Mucosa of descending colon (tissue), 3 donors: Measurements from ENCODE around the gene FHIT. TPM values are rescaled to one million over a fixed set of nuclear protein-coding genes. Genes with fewer than 3 reads are reported as not detected.
"Not testable (repeated sequence)": the region's sequence is repeated elsewhere in the genome, so short reads cannot be mapped to it uniquely, and the experiment has no call there.

Source experiments
- ATAC-seq: fragments of 200-7000 bp; cut with Tn5 transposase; one replicate; pipeline ENCODE4 v1.9.1; 2020; ENCODE audit warnings: mild to moderate bottlenecking, moderate library complexity
- DNase-seq, 3 donors: peaks; one replicate each; pipeline ENCODE4 v3.0.0-alpha.2; 2020
- H3K36me3 ChIP-seq: fragments of 200-600 bp; one replicate; pipeline ENCODE4 v1.8.0; 2021; ENCODE audit warnings: low read depth, mild to moderate bottlenecking
- H3K4me1 ChIP-seq: fragments of 200-600 bp; one replicate; pipeline ENCODE4 v1.8.0; 2021; ENCODE audit warnings: low read depth, mild to moderate bottlenecking
- H3K4me3 ChIP-seq: fragments of 200-600 bp; one replicate; pipeline ENCODE4 v1.8.0; 2021; ENCODE audit warnings: mild to moderate bottlenecking
- H3K9me3 ChIP-seq: fragments of 200-600 bp; one replicate; pipeline ENCODE4 v1.8.0; 2021; ENCODE audit warnings: mild to moderate bottlenecking
- intact Hi-C, 2 donors: fragments of 100-400 bp; cut with DNase I in 1 of 2; cut with micrococcal nuclease in 1 of 2; formaldehyde crosslinking; loops; one replicate each; pipeline versions ENCODE4 v1.11.0 to v1.11.1; 2022; cut with DNase I, micrococcal nuclease
- total RNA-seq, 3 donors: library from RNA; stranded (reverse); fragmentation: NEBNext Ultra II Directional in 2 of 3; extraction: Animal tissue kit (Norgen Biotek cat#: 25700) in 2 of 3; gene quantifications; one replicate each; pipeline versions ENCODE4 v1.2.1 to v1.2.4, GENCODE V29; 2021 to 2023
- TF ChIP-seq, protein P1 (sequence below): fragments of 200-600 bp; IDR thresholded peaks from one replicate; pipeline ENCODE4 v1.8.0; 2022; ENCODE audit warnings: antibody characterized with exemption, mild to moderate bottlenecking
- donor health status: DM: no; HTN: no; CAD: no; lungs with moderate emphysema.
- donor health status: DM: no; HTN: no; CAD: no.
- donor health status: DM: no; HTN: yes; CAD: no.

FHIT gene
- total RNA-seq, 3 donors from 2014 or later, result 8.9 to 20.7 (median 18.6) TPM

DNA sequence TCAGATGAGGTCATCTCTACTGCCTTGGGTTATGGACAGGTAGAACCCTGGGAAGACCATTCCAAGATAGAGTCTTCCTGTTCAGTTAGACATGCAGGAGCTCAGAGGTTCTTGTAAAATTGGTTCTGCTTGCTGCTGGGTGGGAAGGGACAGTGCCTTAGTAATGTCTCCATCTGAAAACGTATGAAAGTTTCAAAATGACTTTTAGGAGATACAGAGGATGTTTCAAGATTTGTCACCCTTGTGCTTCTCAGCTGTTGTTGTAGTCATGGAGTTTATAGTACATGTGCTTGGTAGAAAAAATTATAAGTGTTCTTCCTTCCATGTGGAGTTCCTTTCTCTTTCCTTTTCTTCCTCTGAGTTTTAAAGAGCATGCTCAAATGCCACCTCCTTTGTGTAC is 1316.2 kb downstream of the FHIT start:
- DNase-seq (no peak), ATAC-seq (no peak)
- intact Hi-C loops, result no loop called here
- TF ChIP-seq, protein P1, sequence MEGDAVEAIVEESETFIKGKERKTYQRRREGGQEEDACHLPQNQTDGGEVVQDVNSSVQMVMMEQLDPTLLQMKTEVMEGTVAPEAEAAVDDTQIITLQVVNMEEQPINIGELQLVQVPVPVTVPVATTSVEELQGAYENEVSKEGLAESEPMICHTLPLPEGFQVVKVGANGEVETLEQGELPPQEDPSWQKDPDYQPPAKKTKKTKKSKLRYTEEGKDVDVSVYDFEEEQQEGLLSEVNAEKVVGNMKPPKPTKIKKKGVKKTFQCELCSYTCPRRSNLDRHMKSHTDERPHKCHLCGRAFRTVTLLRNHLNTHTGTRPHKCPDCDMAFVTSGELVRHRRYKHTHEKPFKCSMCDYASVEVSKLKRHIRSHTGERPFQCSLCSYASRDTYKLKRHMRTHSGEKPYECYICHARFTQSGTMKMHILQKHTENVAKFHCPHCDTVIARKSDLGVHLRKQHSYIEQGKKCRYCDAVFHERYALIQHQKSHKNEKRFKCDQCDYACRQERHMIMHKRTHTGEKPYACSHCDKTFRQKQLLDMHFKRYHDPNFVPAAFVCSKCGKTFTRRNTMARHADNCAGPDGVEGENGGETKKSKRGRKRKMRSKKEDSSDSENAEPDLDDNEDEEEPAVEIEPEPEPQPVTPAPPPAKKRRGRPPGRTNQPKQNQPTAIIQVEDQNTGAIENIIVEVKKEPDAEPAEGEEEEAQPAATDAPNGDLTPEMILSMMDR, result no peak
- Histone ChIP-seq H3K9me3 (no peaks in the 10 kb centered on the region), H3K4me3 (no peak overlapping the region), H3K36me3 (no peaks in the 10 kb centered on the region), H3K4me1 (no peaks in the 10 kb centered on the region)

DNA sequence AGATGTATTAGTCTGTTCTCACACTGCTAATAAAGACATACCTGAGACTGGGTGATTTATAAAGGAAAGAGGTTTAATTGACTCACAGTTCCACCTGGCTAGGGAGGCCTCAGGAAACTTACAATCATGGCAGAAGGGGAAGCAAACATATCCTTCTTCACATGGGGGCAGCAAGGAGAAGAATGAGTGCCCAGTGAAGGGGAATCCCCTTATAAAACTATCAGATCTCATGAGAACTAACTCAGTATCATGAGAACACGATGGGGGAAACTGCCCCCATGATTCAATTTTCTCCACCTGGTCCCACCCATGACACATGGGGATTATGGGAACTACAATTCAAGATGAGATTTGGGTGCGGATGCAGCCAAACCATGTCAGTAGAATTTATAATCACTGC is 1316.7 kb downstream of the FHIT start:
- ATAC-seq, H3K36me3 ChIP-seq, H3K9me3 ChIP-seq, DNase-seq, intact Hi-C loops, H3K4me1 ChIP-seq, H3K4me3 ChIP-seq: not testable (repeated sequence)

DNA sequence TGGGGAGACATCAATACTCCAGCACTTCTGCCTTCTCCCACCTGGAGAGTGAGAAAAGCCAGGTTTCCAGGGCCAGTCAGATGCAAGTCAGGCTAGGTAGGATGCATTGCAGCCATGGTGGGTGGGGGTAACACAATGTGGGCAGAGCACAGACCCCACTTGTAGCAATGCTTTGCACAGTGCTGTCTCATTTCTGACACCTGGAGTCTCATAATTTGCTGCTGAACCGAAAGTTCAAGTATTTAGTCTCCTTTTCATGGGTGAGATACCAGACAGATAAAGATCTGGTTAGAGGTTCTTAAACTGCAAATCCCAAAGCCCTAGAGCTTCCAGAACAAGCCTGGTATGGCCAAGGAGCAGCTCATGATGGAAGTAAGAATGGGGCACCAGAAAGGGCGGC is 1321.1 kb downstream of the FHIT start:
- ATAC-seq, result no peak
- Histone ChIP-seq H3K4me3 (no peak overlapping the region), H3K9me3 (no peaks in the 10 kb centered on the region), H3K4me1 (no peaks in the 10 kb centered on the region), H3K36me3 (no peaks in the 10 kb centered on the region)
- TF ChIP-seq, protein P1, result no peak
- no peak for DNase-seq
- intact Hi-C loops, result no loop called here

DNA sequence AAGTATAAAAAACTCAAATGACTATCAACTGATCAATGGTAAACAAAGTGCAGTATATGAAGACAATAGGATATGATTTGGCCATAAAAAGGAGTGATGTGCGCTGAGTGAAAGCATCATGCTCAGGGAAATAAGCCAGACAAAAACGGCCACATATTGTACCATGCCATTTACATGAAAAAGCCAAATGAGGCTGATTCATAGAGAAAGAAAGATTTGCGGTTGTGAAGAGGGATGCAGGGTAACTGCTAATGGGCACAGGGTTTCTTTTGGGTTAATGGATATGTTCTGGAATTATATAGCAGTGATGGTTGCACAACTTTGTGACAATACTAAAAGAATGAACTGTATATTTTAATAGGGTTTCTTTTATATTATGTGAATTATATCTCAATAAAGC is 1324.2 kb downstream of the FHIT start:
- ATAC-seq, result no peak
- no peaks in the 10 kb centered on the region for H3K9me3 ChIP-seq

DNA sequence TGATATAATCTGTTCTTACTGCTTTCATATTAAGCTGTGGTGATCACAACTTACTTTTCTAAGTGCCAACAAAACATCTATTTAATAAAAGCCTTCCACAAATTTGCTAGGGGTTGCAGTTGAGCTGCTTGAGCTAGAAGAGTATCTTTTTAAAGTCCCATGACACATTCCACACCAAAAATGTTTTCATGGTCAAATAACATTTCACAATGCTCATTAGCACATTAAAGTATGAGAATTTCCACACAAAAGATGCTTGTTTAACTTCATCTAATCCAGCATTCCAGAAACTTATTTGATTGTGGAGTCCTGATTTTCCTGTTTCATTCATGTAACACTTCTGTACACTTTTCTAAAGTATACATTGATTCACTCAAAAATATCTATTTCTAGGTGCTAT is 1325.3 kb downstream of the FHIT start:
- Histone ChIP-seq H3K4me3 (no peak overlapping the region), H3K9me3 (no peaks in the 10 kb centered on the region), H3K4me1 (no peaks in the 10 kb centered on the region), H3K36me3 (no peaks in the 10 kb centered on the region)
- DNase-seq (no peak), ATAC-seq (no peak)
- TF ChIP-seq, protein P1, result no peak
- intact Hi-C loops, result no loop called here

More for the DNA sequence above, 1324.2 kb downstream of the FHIT start:
- TF ChIP-seq, protein P1, result no peak
- H3K4me1 ChIP-seq, result no peaks in the 10 kb centered on the region
- no peaks in the 10 kb centered on the region for H3K36me3 ChIP-seq
- intact Hi-C loops, result no loop called here
- no peak for DNase-seq
- H3K4me3 ChIP-seq, result no peak overlapping the region

DNA sequence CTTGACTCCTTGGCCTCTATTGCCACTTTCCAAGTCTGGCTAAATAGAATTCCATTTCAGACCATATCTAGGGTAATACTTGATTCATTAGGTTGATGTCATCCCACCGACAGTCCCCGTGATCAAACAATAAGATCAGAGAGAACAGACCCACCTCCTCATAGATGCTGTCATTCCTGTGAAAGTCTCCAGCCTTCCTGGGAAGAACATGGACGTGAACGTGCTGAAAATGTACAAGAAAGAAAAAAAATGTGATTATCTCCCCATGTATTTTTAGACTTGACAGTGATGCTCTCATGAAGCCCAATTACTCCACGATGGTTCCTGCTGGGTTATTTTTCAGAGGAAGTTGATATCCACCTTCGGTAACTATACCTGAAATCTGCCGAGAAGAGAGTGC is 1329.1 kb downstream of the FHIT start:
- intact Hi-C loops, result no loop called here
- H3K4me3 ChIP-seq, result no peak overlapping the region
- DNase-seq (no peak), ATAC-seq (no peak)
- no peaks in the 10 kb centered on the region for H3K9me3 ChIP-seq
- H3K4me1 ChIP-seq, result no peaks in the 10 kb centered on the region
- H3K36me3 ChIP-seq, result no peaks in the 10 kb centered on the region
- TF ChIP-seq, protein P1, result no peak
